Fibroblast of the aortic adventitia (primary cell): ENCODE data around the gene COMMD10. TPM values are rescaled to one million over a fixed set of nuclear protein-coding genes. Genes with fewer than 3 reads are reported as not detected.

Experiments
- DNase-seq: peaks from one replicate; pipeline ENCODE4 v3.0.0-alpha.2; 2010; ENCODE audit warnings: low read depth
- H3K4me3 ChIP-seq: 2 replicates; pipeline ENCODE4 v1.5.1; 2011; ENCODE audit warnings: low read depth, mild to moderate bottlenecking, control low read depth, low read length, moderate library complexity
- total RNA-seq: library from RNA; depleted of rRNA; stranded (reverse); fragments of >200 nt; gene quantifications from 2 replicates; pipeline ENCODE4 v1.2.3, GENCODE V29; 2012; ENCODE audit warnings: low replicate concordance
- TF ChIP-seq, protein P1 (sequence below): IDR thresholded peaks from 2 replicates; pipeline ENCODE4 v1.5.1; 2011; ENCODE audit warnings: mild to moderate bottlenecking, low read length, control low read depth, inconsistent platforms; ENCODE audit not compliant: insufficient read depth

The COMMD10 gene
- total RNA-seq, 1 donor, result 37.3 TPM

DNA sequence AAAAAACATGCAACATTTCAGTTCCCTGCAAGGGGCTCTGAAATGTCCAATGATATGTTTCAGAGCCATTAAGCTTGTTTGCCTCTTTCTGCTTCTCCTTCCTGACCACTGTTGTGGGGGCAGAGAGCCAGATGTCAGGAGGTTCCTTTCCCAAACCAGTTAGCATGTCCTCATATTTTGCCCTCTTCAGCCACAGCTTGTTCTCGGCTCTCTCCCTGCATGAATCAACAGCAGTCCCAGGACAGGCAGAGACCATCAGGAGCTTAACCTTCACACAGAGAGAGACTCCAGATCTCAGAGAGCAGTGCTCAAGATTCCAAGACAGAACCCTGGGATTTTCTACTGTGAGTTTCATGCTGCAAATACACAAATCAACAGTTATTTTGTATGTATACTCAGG is 218.5 kb downstream of the COMMD10 start:
- TF ChIP-seq, protein P1, sequence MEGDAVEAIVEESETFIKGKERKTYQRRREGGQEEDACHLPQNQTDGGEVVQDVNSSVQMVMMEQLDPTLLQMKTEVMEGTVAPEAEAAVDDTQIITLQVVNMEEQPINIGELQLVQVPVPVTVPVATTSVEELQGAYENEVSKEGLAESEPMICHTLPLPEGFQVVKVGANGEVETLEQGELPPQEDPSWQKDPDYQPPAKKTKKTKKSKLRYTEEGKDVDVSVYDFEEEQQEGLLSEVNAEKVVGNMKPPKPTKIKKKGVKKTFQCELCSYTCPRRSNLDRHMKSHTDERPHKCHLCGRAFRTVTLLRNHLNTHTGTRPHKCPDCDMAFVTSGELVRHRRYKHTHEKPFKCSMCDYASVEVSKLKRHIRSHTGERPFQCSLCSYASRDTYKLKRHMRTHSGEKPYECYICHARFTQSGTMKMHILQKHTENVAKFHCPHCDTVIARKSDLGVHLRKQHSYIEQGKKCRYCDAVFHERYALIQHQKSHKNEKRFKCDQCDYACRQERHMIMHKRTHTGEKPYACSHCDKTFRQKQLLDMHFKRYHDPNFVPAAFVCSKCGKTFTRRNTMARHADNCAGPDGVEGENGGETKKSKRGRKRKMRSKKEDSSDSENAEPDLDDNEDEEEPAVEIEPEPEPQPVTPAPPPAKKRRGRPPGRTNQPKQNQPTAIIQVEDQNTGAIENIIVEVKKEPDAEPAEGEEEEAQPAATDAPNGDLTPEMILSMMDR, result no peak
- no peak for DNase-seq

DNA sequence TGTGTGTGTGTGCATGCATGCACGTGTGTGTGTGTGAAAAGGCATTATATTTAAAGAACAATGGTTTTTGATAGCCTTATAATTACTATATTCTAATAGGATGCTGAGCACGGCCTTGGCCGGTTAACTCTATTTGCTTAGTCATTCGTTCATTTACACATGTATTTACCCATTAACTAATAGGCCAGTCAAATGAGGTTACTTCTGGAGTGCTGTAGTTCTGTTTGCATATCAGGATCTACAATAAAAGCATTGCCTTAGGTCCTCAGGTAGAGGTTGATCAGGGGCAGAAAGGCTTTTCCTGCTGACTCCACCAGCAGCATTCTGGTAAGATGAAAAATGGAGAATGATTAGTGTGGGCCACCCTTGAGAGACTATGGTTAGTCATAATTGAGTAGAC is 219.0 kb downstream of the COMMD10 start:
- H3K4me3 ChIP-seq, result no peak overlapping the region
- TF ChIP-seq, protein P1, result no peak
- DNase-seq, result no peak

More for the DNA sequence above, 218.5 kb downstream of the COMMD10 start:
- no peak overlapping the region for H3K4me3 ChIP-seq

DNA sequence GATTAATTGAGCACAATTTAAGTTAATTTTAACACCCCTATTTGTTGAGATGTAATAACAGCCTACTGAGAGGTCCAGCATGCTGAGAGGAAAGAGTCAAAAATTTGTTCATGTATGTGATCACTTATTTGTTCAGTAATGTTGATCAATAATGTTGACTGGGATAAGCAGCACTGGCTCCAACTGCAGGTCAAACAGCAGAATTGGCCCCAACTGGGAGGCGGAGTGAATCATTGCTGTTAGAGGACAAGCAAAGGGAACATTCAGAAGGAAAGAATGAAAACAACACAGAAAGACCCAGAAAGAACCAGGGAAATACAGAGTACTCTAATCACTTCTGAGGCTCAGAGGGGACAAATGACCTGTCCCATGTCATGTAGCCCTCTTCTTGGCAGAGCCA is 221.1 kb downstream of the COMMD10 start:
- DNase-seq, result no peak
- TF ChIP-seq, protein P1, result no peak
- H3K4me3 ChIP-seq, result no peak overlapping the region

DNA sequence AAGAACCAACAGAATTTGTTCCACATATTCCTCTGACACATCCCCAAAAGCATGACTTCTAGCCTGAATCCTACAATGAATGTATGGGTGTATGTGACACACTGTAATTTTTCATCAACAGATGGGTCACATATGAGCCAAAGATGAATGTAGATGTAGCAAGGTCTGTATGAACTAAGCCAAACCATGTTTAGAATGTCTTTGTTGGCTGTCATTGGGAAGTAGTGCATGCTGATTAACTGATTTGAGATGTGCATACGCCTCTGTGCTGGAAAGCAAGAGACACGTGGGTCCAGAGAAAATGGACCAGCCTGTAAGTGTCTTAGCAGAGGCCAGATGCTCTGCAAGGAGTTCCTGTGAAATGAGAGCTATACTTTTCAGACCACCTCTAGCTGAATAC is 222.0 kb downstream of the COMMD10 start:
- TF ChIP-seq, protein P1, result no peak
- H3K4me3 ChIP-seq, result no peak overlapping the region
- DNase-seq, result no peak

DNA sequence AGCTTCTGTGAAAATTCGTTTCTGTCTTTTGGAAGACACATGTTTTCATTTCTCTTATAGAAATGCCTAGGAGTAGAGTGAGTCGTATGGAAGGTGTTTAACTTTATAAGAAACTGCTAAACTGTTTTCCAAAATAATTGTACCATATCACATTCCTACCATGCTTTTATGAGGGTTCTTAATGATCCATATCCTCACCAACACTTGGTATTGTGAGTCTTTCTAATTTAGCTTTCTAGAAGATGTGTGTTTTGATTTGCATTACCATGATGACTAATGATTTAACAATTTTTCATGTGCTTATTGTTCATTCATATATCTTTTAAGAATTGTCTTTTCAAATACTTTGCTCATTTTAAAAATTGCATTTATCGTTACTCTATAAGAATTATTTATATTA is 223.6 kb downstream of the COMMD10 start:
- DNase-seq, result no peak
- TF ChIP-seq, protein P1, result no peak
- H3K4me3 ChIP-seq, result no peak overlapping the region

DNA sequence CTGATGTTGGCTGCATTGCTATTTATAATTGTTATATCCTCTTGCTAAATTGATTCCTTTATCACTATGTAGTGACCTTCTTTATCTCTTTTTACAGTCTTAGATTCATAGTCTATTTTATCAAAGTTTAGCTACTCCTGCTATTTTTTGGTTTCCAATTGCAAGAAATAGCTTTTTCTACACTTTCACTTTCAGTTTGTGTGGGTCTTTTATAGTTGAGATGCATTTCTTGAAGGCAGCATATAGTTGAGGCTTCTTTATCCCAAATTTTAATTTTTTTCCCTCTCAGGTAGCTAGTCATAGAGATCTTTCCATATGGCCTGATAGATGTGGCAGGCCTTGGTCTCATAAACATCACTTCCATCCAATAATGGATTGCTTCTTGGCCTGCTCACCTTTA is 228.5 kb downstream of the COMMD10 start:
- H3K4me3 ChIP-seq, result no peak overlapping the region
- TF ChIP-seq, protein P1, result no peak
- no peak for DNase-seq

DNA sequence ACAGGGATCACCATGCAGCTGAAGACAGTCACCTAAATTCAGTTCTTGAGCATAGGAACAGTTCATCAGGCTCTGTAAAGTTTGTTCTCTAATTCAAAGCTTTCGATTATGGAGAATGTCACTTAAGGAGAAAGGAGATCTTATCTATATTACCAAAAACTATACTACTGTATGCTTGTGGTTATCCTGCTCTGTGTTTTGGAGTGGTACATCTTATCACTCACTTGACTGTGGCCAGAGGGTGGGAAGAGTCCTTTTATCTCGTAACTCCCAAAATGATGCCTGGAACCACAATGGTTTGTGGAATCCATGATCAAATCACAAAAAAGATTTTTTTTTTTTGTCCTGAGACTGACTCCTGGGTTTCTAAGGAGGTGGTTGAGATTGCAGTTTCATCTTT is 230.7 kb downstream of the COMMD10 start:
- TF ChIP-seq, protein P1, result no peak
- no peak overlapping the region for H3K4me3 ChIP-seq
- DNase-seq, result no peak
